GM18873 (cell line): ENCODE data around the gene LIPC.

Experiments used
- ATAC-seq: cut with Tn5 transposase; IDR thresholded peaks from one replicate; pipeline ENCODE4 v1.9.1; 2021; ENCODE audit warnings: mild to moderate bottlenecking, moderate library complexity, moderate number of reproducible peaks; ENCODE audit not compliant: unreplicated experiment, low FRiP score

The LIPC gene

DNA sequence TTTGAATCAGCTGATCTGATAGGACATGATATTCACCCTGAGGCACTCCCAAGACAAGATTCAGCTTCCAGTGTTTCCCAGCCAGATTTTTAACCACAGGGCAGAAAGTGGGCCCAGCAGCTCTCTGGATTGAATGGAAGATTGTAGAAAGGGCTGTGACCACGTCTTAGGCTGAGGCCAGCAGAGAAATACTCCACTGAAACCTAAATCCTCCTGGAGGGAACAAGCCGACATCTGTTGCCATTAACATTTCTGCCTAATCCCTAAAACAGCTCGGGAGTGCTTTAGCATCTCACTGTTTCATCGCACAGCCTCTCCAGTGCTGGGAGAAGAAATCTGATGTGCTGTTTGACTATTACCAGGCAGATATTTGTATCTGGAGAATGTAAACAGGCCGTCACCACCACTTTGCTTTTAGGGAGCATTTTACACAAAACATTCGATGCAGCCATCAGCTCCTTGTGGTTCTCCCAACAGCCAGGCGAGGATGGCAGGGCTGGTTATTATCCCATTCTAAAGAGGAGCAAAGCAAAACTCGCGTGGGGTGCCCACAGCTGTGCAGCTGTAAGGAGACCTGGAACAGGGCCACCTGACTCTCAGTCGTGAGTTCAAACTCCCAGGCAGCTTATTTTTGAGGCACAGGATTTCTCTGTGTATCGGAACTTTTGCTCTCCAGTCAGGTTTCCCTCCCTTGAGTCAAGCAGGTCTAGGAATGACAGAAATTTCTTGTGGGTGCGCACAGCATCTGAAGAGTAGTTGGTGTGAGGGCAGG, 117.4 kb downstream of the LIPC start:
- ATAC-seq: no peak

DNA sequence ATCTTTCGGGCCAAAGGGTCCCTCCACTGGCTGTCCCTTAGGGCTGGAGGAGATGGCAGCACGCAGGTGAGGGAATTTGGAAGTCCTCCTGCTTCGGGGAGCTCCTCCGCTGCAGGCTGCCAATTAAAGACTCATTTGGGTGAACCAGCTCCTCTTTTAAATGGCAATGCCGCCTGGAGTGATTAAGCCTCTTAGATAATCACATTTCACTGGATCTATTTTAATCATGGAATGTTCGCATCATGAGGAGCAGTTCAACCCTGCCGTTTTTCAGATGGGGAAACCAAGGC, 117.9 kb downstream of the LIPC start:
- ATAC-seq: no peak

- ATAC-seq: no peak
Measured at GRCh38 chr15:58551084-58551763, 119.4 kb downstream of the LIPC start.

DNA sequence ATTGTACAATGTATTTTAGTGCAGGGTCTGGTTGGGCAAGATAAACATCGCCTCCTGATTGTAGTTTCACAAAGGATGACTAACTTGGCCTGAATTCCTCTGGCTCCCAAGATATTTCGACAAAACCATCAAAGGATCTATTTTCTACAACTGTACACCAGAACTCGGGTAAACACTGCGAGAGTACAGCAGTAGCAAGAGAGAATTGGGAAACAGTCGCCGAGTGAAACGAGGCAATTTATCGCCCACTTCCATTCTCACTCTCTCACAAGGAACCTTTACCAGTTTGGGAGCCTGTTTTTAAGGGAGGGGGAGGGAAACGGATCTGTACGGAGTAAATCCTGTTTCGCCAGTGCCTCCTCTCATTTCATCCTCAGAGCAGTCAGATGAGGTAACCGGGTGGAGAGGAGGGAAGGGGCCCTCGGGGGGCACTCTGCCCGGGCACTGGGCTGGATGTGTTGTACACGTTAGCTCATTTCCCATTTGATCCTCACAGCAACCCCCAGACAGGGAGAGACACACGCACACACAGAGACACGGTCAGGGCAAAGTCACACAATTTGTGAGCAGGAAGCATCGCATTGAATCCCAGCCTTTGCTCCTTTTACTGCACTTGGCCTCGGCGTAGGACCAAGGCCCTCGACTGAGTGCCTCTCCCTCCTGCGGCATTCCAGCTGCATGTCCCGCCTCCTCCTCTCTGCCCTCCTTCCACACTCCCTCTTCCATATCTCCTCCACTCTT, 120.1 kb downstream of the LIPC start:
- ATAC-seq: no peak

DNA sequence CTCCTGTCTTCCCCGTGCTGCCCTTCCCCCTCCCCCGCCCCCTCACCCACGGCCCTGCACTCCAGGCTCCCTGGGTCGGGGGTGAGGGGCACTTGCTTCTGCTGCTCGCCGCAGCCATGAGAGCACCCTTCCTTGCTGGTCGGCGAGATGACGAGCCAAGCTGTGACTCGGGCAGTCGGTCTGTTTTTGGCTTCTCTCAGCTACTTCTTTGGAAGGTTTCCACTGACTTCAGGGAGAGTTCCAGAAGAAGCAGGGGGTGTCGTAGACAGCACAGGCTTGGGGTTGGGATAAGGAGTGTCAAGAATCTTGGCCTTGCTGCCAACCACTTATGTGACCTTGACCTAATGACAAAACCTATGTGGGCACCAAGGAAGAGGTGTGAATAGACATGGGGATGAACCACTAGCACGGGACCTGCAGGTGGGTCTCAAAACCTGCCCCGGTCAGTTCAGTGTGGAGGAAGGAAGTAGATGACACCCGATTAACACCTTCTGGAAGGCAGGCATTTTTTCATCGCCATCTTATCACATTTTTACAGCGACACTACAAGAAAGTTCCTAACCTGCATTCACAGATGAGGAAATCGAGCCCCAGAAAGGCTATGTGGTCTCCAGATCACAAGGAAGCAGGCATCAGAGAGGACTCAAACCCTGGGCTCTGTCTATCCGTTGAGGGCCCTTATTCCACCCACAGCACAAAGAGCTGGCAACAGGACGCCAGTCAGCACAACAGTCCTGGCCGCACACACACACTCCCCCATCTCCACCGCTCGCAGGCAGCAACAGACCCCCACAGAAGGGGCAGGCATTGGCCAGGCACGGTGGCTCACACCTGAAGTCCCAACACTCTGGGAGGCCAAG, 120.9 kb downstream of the LIPC start:
- no peak for ATAC-seq

- ATAC-seq: no peak
Measured at GRCh38 chr15:58553365-58553918, 121.7 kb downstream of the LIPC start.

GRCh38 chr15:58554758-58555157, 123.0 kb downstream of the LIPC start:
- ATAC-seq: no peak

GRCh38 chr15:58555162-58556027, 123.6 kb downstream of the LIPC start:
- no peak for ATAC-seq

GRCh38 chr15:58556028-58556361, 124.2 kb downstream of the LIPC start:
- ATAC-seq: no peak

DNA sequence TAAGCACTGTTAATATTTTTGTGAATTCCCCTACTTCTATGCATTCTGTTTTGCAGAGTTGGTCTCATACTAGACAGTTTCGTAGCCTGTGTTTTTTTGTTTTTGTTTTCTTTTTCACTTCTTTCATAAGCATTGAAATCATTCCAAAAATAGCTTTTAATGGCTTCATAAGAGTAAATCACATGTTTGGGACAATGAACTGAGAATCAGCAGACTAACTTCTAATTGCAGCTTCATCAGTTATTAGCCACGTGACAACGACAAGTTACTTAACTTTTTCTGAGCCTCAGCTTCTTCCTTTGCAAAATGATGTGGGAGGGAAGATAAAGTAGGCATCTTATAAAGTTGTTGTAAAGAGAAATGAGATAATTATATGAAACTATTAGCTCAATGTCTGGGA, 124.8 kb downstream of the LIPC start:
- no peak for ATAC-seq

DNA sequence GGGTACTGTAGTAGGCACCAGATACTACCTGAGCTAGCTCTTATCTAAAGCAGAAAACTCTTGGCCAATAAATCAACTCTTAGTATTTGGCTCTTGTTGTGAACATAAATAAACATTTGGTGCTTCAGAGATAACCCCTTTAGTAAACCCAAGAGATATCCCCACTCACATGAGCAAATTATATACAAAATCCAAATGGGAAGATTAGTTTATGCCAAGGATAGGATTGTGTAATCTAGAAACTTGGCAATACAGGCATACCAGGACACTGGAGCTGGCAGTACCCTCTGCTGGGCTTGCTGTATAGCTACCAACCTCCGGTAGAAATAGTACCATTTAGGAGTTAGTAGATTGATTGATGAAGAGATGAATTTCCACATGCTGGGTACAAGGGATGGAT, 127.0 kb downstream of the LIPC start:
- ATAC-seq: no peak

GRCh38 chr15:58559904-58560588, 128.3 kb downstream of the LIPC start:
- no peak for ATAC-seq

DNA sequence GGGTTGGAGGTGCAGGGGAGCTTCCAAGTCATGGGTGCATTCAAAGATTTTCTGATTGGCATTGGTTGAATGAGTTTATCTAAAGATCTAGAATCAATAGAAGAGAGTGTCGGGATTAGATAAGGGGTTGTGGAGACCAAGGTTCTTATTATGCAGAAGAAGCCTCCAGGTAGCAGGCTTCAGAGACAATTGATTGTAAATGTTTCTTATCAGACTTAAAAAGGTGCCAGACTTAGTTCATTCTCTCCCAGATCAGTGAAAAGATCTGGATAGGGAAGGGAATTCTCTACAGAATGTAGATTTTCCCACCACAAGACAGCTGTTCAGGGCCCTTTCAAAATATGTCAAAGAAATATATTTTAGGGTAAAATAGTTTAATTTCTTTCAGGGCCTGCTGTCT, 129.5 kb downstream of the LIPC start:
- ATAC-seq: no peak

GRCh38 chr15:58562135-58562534, 130.3 kb downstream of the LIPC start:
- no peak for ATAC-seq

- no peak for ATAC-seq
Measured at GRCh38 chr15:58564981-58565380, 133.2 kb downstream of the LIPC start.

- no peak for ATAC-seq
Measured at GRCh38 chr15:58565619-58566018, 133.8 kb downstream of the LIPC start.

GRCh38 chr15:58566029-58566428, 134.2 kb downstream of the LIPC start:
- ATAC-seq: no peak

DNA sequence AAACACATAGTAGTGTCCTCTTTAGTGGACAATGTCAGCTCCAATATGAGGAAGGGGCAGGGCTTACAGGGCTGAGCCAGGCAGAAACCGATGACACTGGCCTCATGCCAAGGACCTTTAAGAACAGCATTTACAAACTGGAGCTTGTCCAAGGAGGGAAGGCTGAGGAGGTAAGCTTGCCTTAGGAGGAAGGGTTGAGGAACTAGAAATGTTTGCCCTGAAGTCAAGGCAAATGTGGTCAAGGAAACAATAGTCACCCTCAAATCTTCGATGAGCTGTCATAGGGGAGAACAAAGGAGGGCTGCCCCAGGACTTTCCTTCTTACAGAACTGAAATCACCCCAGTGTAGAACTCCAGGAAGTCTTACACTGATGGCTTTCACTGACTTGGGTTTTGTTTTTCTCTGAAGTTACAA, 136.4 kb downstream of the LIPC start:
- ATAC-seq: no peak

DNA sequence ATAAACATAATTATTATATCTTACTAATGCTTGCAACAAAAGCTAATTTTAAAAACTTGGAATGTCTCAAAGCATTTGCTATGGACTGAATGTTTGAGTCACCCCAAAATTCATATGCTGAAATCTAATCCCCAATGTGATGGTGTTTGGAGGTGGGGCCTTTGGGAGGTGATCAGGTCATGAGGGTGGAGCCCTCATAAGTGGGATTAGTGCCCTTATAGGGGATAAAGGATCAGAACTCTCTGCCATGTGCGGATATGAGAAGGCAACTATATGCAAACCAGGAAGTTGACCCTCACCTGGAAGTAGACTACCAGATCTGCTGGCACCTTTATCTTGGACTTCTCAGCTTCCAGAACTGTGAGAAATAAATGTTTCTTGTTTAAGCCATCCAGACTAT, 137.7 kb downstream of the LIPC start:
- no peak for ATAC-seq
